Activated T-cell treated with anti-CD3 and anti-CD28 coated beads, Interleukin-2, amount 50 U/mL, for 24 hours (primary cell): ENCODE measurements around the gene OR2F1.
"Not testable (repeated sequence)": the region's sequence is repeated elsewhere in the genome, so short reads cannot be mapped to it uniquely, and the experiment has no call there.

ENCODE experiments used
- DNase-seq: peaks from one replicate; pipeline ENCODE4 v3.0.0-alpha.2; 2020
- H3K27ac Mint-ChIP-seq: 2 replicates; pipeline ENCODE4 v1.8.0; 2020; ENCODE audit warnings: mild to moderate bottlenecking, mixed read lengths
- H3K27me3 Mint-ChIP-seq: 2 replicates; pipeline ENCODE4 v1.8.0; 2020; ENCODE audit warnings: mixed read lengths
- H3K36me3 Mint-ChIP-seq: 2 replicates; pipeline ENCODE4 v1.8.0; 2020; ENCODE audit warnings: low read depth, mixed read lengths
- H3K4me1 Mint-ChIP-seq: 2 replicates; pipeline ENCODE4 v1.8.0; 2020; ENCODE audit warnings: low read depth, mixed read lengths
- H3K4me3 Mint-ChIP-seq: 2 replicates; pipeline ENCODE4 v1.8.0; 2020; ENCODE audit warnings: mild to moderate bottlenecking, moderate library complexity, mixed read lengths
- H3K9me3 Mint-ChIP-seq: 2 replicates; pipeline ENCODE4 v1.8.0; 2020; ENCODE audit warnings: mixed read lengths

Gene OR2F1

DNA sequence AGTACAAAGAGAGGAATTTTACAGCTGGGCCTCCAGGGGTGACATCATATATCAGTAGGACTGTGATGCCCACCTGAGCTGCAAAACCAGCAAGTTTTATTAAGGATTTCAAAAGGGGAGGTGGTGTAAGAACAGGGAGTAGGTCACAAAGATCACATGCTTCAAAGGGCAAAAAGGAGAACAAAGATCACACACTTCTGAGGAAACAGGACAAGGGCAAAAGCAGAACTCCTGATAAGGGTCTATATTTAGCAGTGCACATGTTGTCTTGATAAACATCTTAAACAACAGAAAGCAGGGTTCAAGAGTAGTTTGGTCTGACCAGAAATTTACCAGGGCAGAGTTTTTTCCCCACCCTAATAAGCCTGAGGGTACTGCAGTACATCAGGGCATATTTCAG is 55.4 kb downstream of the OR2F1 start:
- Mint-ChIP-seq H3K27me3 (peaks cover 27% of the 10 kb centered on the region), H3K9me3 (peaks cover 23% of the 10 kb centered on the region)
- not testable (repeated sequence) for H3K27ac Mint-ChIP-seq, DNase-seq, H3K36me3 Mint-ChIP-seq, H3K4me1 Mint-ChIP-seq, H3K4me3 Mint-ChIP-seq

DNA sequence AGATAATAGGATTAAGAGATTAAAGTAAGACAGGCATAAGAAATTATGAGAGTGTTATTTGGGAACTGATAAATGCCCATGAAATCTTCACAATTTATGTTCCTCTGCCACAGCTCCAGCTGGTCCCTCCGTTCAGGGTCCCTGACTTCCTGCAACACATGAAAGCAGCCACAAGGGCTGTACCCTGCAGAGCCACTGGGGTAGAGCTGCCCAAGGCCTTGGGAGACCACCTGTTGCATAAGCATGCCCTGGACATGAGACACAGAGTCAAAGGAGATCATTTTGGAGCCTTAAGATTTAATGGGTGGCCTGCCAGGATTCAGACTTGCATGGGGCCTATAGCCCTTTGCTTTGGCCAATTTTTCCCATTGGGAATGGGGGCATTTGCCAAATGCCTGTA is 56.2 kb downstream of the OR2F1 start:
- peaks cover 29% of the 10 kb centered on the region for H3K27me3 Mint-ChIP-seq
- H3K4me1 Mint-ChIP-seq, H3K4me3 Mint-ChIP-seq, DNase-seq, H3K27ac Mint-ChIP-seq, H3K36me3 Mint-ChIP-seq: not testable (repeated sequence)
- peaks cover 23% of the 10 kb centered on the region for H3K9me3 Mint-ChIP-seq

- H3K36me3 Mint-ChIP-seq, result no peaks in the 10 kb centered on the region
- H3K27ac Mint-ChIP-seq, result no peak overlapping the region
- DNase-seq, result no peak
- H3K4me3 Mint-ChIP-seq, result no peak overlapping the region
- no peaks in the 10 kb centered on the region for H3K4me1 Mint-ChIP-seq
- H3K9me3 Mint-ChIP-seq, result peaks cover 23% of the 10 kb centered on the region
- H3K27me3 Mint-ChIP-seq, result peaks cover 28% of the 10 kb centered on the region
These were observed 57.0 kb downstream of the OR2F1 start for GRCh38 chr7:144011458-144012230.
